ENCODE data around the gene FAM241A.

FAM241A gene

GRCh38 chr4:112145326-112145789, at the start of gene FAM241A:
TSS of gene FAM241A (plus strand) at chr4:112145454. CDS start at chr4:112145581, 127 bp downstream.
- Histone ChIP-seq H4K20me1 (ENCODE audit: insufficient read depth) (no peaks in the 10 kb centered on the region; the same call in 1 of the 2 replicates), H3K4me1 (ENCODE audit: low read depth, poor library complexity, severe bottlenecking) (peaks cover 42% of the 10 kb centered on the region), H3K27me3 (ENCODE audit: insufficient read depth, low read depth) (no peaks in the 10 kb centered on the region), H2AFZ (ENCODE audit: low read depth) (peak within 1 kb of the TSS; percentile 90), H3K4me3 (IDR thresholded peaks at IDR 0.05; ENCODE audit: insufficient read depth, low read depth, low read length) (no peak within 1 kb of the TSS), H3K79me2 (ENCODE audit: insufficient read depth, low read depth) (peaks cover 39% of the 10 kb centered on the region; the same call in 1 of the 2 replicates), H3K36me3 (ENCODE audit: insufficient read depth) (no peaks in the 10 kb centered on the region), H3K27ac (peak within 1 kb of the TSS; percentile 70), H3K4me2 (peak within 1 kb of the TSS; percentile 75), H3K9ac (peak within 1 kb of the TSS; percentile 71)
- no peak for TF ChIP-seq CTCF (conservative IDR thresholded peaks at IDR 0.05; ENCODE audit: low read depth, low read length)

- no peak overlapping the region for H3K4me3 ChIP-seq (IDR thresholded peaks at IDR 0.05; ENCODE audit: insufficient read depth, low read depth, low read length)
- H3K4me2 ChIP-seq = no peak overlapping the region
- H3K36me3 ChIP-seq (ENCODE audit: insufficient read depth) = no peaks in the 10 kb centered on the region
- no peaks in the 10 kb centered on the region for H3K79me2 ChIP-seq (ENCODE audit: insufficient read depth, low read depth)
- no peaks in the 10 kb centered on the region for H4K20me1 ChIP-seq (ENCODE audit: insufficient read depth)
- no peaks in the 10 kb centered on the region for H3K27me3 ChIP-seq (ENCODE audit: insufficient read depth, low read depth)
- no peak overlapping the region for H2AFZ ChIP-seq (ENCODE audit: low read depth)
- TF ChIP-seq CTCF (conservative IDR thresholded peaks at IDR 0.05; ENCODE audit: low read depth, low read length) = no peak
- peaks cover 16% of the 10 kb centered on the region for H3K4me1 ChIP-seq (ENCODE audit: low read depth, poor library complexity, severe bottlenecking)
- H3K9ac ChIP-seq = no peak overlapping the region
- no peak overlapping the region for H3K27ac ChIP-seq
These were observed 46.3 kb upstream of the FAM241A start for GRCh38 chr4:112098841-112099530.

- Histone ChIP-seq H3K36me3 (ENCODE audit: insufficient read depth) (no peaks in the 10 kb centered on the region), H4K20me1 (ENCODE audit: insufficient read depth) (no peaks in the 10 kb centered on the region), H3K79me2 (ENCODE audit: insufficient read depth, low read depth) (no peaks in the 10 kb centered on the region), H2AFZ (ENCODE audit: low read depth) (no peak overlapping the region), H3K4me2 (no peak overlapping the region), H3K27me3 (ENCODE audit: insufficient read depth, low read depth) (no peaks in the 10 kb centered on the region), H3K9ac (no peak overlapping the region), H3K27ac (no peak overlapping the region), H3K4me1 (ENCODE audit: low read depth, poor library complexity, severe bottlenecking) (peaks cover 16% of the 10 kb centered on the region), H3K4me3 (IDR thresholded peaks at IDR 0.05; ENCODE audit: insufficient read depth, low read depth, low read length) (no peak overlapping the region)
- peak; percentile 87 for TF ChIP-seq CTCF (conservative IDR thresholded peaks at IDR 0.05; ENCODE audit: low read depth, low read length)
These were observed 45.5 kb upstream of the FAM241A start for GRCh38 chr4:112099701-112100297.

- no peaks in the 10 kb centered on the region for H3K27me3 ChIP-seq (ENCODE audit: insufficient read depth, low read depth)
- peaks cover 20% of the 10 kb centered on the region for H3K4me1 ChIP-seq (ENCODE audit: low read depth, poor library complexity, severe bottlenecking)
- H3K27ac ChIP-seq = no peak overlapping the region
- no peak overlapping the region for H2AFZ ChIP-seq (ENCODE audit: low read depth)
- no peak overlapping the region for H3K9ac ChIP-seq
- H4K20me1 ChIP-seq (ENCODE audit: insufficient read depth) = no peaks in the 10 kb centered on the region
- no peak overlapping the region for H3K4me2 ChIP-seq
- no peak overlapping the region for H3K4me3 ChIP-seq (IDR thresholded peaks at IDR 0.05; ENCODE audit: insufficient read depth, low read depth, low read length)
- no peaks in the 10 kb centered on the region for H3K79me2 ChIP-seq (ENCODE audit: insufficient read depth, low read depth)
- no peaks in the 10 kb centered on the region for H3K36me3 ChIP-seq (ENCODE audit: insufficient read depth)
- TF ChIP-seq CTCF (conservative IDR thresholded peaks at IDR 0.05; ENCODE audit: low read depth, low read length) = no peak
These were observed 42.3 kb upstream of the FAM241A start for GRCh38 chr4:112102875-112103370.

Measured in KMS-11 (cell line).